Activated naive CD8-positive, alpha-beta T cell treated with anti-CD3 and anti-CD28 coated beads, Interleukin-2, amount 50 U/mL, for 16 hours (primary cell): ENCODE results near the gene ASTN2.

ENCODE experiments used
- DNase-seq: peaks from one replicate; pipeline ENCODE4 v3.0.0-alpha.2; 2020; ENCODE audit warnings: low read depth, low spot score

Gene ASTN2

GRCh38 chr9:117014061-117014460 is 400.8 kb downstream of the ASTN2 start:
- DNase-seq, result no peak

- DNase-seq, result no peak
These were observed 401.3 kb downstream of the ASTN2 start for GRCh38 chr9:117013440-117013995.

- DNase-seq, result no peak
These were observed 404.8 kb downstream of the ASTN2 start for GRCh38 chr9:117010061-117010460.

- no peak for DNase-seq
These were observed 406.0 kb downstream of the ASTN2 start for GRCh38 chr9:117008876-117009275.

GRCh38 chr9:117008461-117008860 is 406.4 kb downstream of the ASTN2 start:
- no peak for DNase-seq

- no peak for DNase-seq
These were observed 412.2 kb downstream of the ASTN2 start for GRCh38 chr9:117002686-117003085.

GRCh38 chr9:117000834-117001233 is 414.0 kb downstream of the ASTN2 start:
- DNase-seq, result no peak

GRCh38 chr9:117000196-117000723 is 414.6 kb downstream of the ASTN2 start:
- DNase-seq, result no peak

GRCh38 chr9:116998305-116998704 is 416.6 kb downstream of the ASTN2 start:
- no peak for DNase-seq

- no peak for DNase-seq
These were observed 422.0 kb downstream of the ASTN2 start for GRCh38 chr9:116992865-116993264.

- DNase-seq, result no peak
These were observed 423.8 kb downstream of the ASTN2 start for GRCh38 chr9:116991051-116991450.

GRCh38 chr9:116990592-116990991 is 424.3 kb downstream of the ASTN2 start:
- DNase-seq, result no peak

- no peak for DNase-seq
These were observed 427.0 kb downstream of the ASTN2 start for GRCh38 chr9:116987721-116988485.

GRCh38 chr9:116986015-116986414 is 428.8 kb downstream of the ASTN2 start:
- DNase-seq, result no peak

GRCh38 chr9:116985596-116985995 is 429.3 kb downstream of the ASTN2 start:
- no peak for DNase-seq

- no peak for DNase-seq
These were observed 430.7 kb downstream of the ASTN2 start for GRCh38 chr9:116984111-116984510.

- DNase-seq, result no peak
These were observed 434.2 kb downstream of the ASTN2 start for GRCh38 chr9:116980582-116981120.

- DNase-seq, result no peak
These were observed 435.4 kb downstream of the ASTN2 start for GRCh38 chr9:116979456-116979855.

GRCh38 chr9:116978155-116978554 is 436.7 kb downstream of the ASTN2 start:
- no peak for DNase-seq

- no peak for DNase-seq
These were observed 439.7 kb downstream of the ASTN2 start for GRCh38 chr9:116975126-116975525.

GRCh38 chr9:116966199-116966598 is 448.7 kb downstream of the ASTN2 start:
- no peak for DNase-seq

- DNase-seq, result no peak
These were observed 450.6 kb downstream of the ASTN2 start for GRCh38 chr9:116964258-116964657.

GRCh38 chr9:116959809-116960208 is 455.0 kb downstream of the ASTN2 start:
- no peak for DNase-seq
